Activated CD4-positive, CD25-positive, alpha-beta regulatory T cell treated with anti-CD3 and anti-CD28 coated beads, Interleukin-2, amount 50 U/mL, for 16 hours (primary cell): Measurements from ENCODE around the gene ERBB4.
"Not testable (repeated sequence)": the region's sequence is repeated elsewhere in the genome, so short reads cannot be mapped to it uniquely, and the experiment has no call there.

Source experiments
- DNase-seq: peaks from one replicate; pipeline ENCODE4 v3.0.0-alpha.2; 2020; ENCODE audit warnings: low read depth, low spot score

ERBB4 gene

GRCh38 chr2:212299943-212300342 lies 238.7 kb downstream of the ERBB4 start:
- DNase-seq, result no peak

GRCh38 chr2:212299333-212299732 lies 239.3 kb downstream of the ERBB4 start:
- no peak for DNase-seq

GRCh38 chr2:212295571-212295970 lies 243.0 kb downstream of the ERBB4 start:
- DNase-seq, result no peak

GRCh38 chr2:212294816-212295215 lies 243.8 kb downstream of the ERBB4 start:
- DNase-seq, result no peak

- no peak for DNase-seq
These were observed 249.3 kb downstream of the ERBB4 start for GRCh38 chr2:212289301-212289700.

GRCh38 chr2:212288308-212288707 lies 250.3 kb downstream of the ERBB4 start:
- no peak for DNase-seq

- DNase-seq, result no peak
These were observed 254.4 kb downstream of the ERBB4 start for GRCh38 chr2:212284166-212284565.

GRCh38 chr2:212282671-212283261 lies 255.8 kb downstream of the ERBB4 start:
- DNase-seq, result no peak

- no peak for DNase-seq
These were observed 261.8 kb downstream of the ERBB4 start for GRCh38 chr2:212276813-212277212.

GRCh38 chr2:212274215-212274614 lies 264.4 kb downstream of the ERBB4 start:
- no peak for DNase-seq

- no peak for DNase-seq
These were observed 267.0 kb downstream of the ERBB4 start for GRCh38 chr2:212271583-212271982.

GRCh38 chr2:212269005-212269404 lies 269.6 kb downstream of the ERBB4 start:
- DNase-seq, result no peak

- no peak for DNase-seq
These were observed 272.3 kb downstream of the ERBB4 start for GRCh38 chr2:212266297-212266696.

GRCh38 chr2:212265777-212266176 lies 272.8 kb downstream of the ERBB4 start:
- DNase-seq, result no peak

- DNase-seq, result no peak
These were observed 274.4 kb downstream of the ERBB4 start for GRCh38 chr2:212264187-212264586.

- no peak for DNase-seq
These were observed 279.4 kb downstream of the ERBB4 start for GRCh38 chr2:212259226-212259625.

- DNase-seq, result no peak
These were observed 284.3 kb downstream of the ERBB4 start for GRCh38 chr2:212254339-212254738.

- no peak for DNase-seq
These were observed 289.2 kb downstream of the ERBB4 start for GRCh38 chr2:212249451-212249850.

- no peak for DNase-seq
These were observed 292.7 kb downstream of the ERBB4 start for GRCh38 chr2:212245880-212246279.

- DNase-seq, result no peak
These were observed 295.9 kb downstream of the ERBB4 start for GRCh38 chr2:212242724-212243123.

GRCh38 chr2:212238152-212238551 lies 300.4 kb downstream of the ERBB4 start:
- not testable (repeated sequence) for DNase-seq

- DNase-seq, result no peak
These were observed 301.1 kb downstream of the ERBB4 start for GRCh38 chr2:212237350-212238095.

GRCh38 chr2:212228743-212229171 lies 309.8 kb downstream of the ERBB4 start:
- DNase-seq, result no peak
